Mucosa of rectum (tissue), 2 donors: ENCODE results near the gene HPS5.

Experiments used
- H3K27ac ChIP-seq, 2 donors: one replicate each; pipeline ENCODE4 v1.7.0; 2013; ENCODE audit warnings: inconsistent platforms in 2 of 2, low read depth in 2 of 2, low read length in 2 of 2
- H3K27me3 ChIP-seq, 2 donors: one replicate each; pipeline ENCODE4 v1.7.0; 2013; ENCODE audit warnings: low read length in 2 of 2; ENCODE audit not compliant: control insufficient read depth in 2 of 2, insufficient read depth in 2 of 2
- H3K36me3 ChIP-seq, 2 donors: one replicate each; pipeline ENCODE4 v1.7.0; 2013; ENCODE audit warnings: low read length in 2 of 2; ENCODE audit not compliant: control insufficient read depth in 2 of 2, insufficient read depth in 2 of 2
- H3K4me1 ChIP-seq, 2 donors: one replicate each; pipeline ENCODE4 v1.7.0; 2013; ENCODE audit warnings: low read length in 2 of 2, mild to moderate bottlenecking in 1 of 2; ENCODE audit not compliant: control insufficient read depth in 2 of 2, insufficient read depth in 2 of 2
- H3K4me3 ChIP-seq, 2 donors: one replicate each; pipeline ENCODE4 v1.7.0; 2013; ENCODE audit warnings: low read length in 2 of 2
- H3K9ac ChIP-seq, 2 donors: one replicate each; pipeline ENCODE4 v1.7.0; 2013; ENCODE audit warnings: low read length in 2 of 2, low read depth in 1 of 2, mild to moderate bottlenecking in 1 of 2
- H3K9me3 ChIP-seq, 2 donors: one replicate each; pipeline ENCODE4 v1.7.0; 2013; ENCODE audit warnings: low read length in 2 of 2; ENCODE audit not compliant: control insufficient read depth in 2 of 2
- donor health status: healthy.
- donor health status: Normal muscosa, but diverticular disease.

The HPS5 gene

GRCh38 chr11:18245396-18245795, 76.5 kb downstream of the HPS5 start:
- Histone ChIP-seq H3K36me3 (no peaks in the 10 kb centered on the region), H3K4me1 (no peaks in the 10 kb centered on the region), H3K27me3 (peaks cover 0 to 5% of the 10 kb centered on the region in 2 donors), H3K4me3 (no peak overlapping the region), H3K27ac (no peak overlapping the region), H3K9ac (no peak overlapping the region), H3K9me3 (no peaks in the 10 kb centered on the region)

GRCh38 chr11:18243783-18244362, 78.1 kb downstream of the HPS5 start:
- Histone ChIP-seq H3K9ac (peak overlapping the region in 1 of 2 donors; percentile 6), H3K27ac (no peak overlapping the region), H3K4me3 (no peak overlapping the region), H3K9me3 (no peaks in the 10 kb centered on the region), H3K36me3 (no peaks in the 10 kb centered on the region), H3K4me1 (no peaks in the 10 kb centered on the region), H3K27me3 (peaks cover 0 to 7% of the 10 kb centered on the region in 2 donors)

GRCh38 chr11:18239655-18240054, 82.3 kb downstream of the HPS5 start:
- H3K27me3 ChIP-seq = peaks cover 0 to 7% of the 10 kb centered on the region in 2 donors
- no peaks in the 10 kb centered on the region for H3K4me1 ChIP-seq
- H3K27ac ChIP-seq = no peak overlapping the region
- H3K4me3 ChIP-seq = no peak overlapping the region
- no peaks in the 10 kb centered on the region for H3K9me3 ChIP-seq
- H3K9ac ChIP-seq = no peak overlapping the region
- H3K36me3 ChIP-seq = no peaks in the 10 kb centered on the region

- no peaks in the 10 kb centered on the region for H3K4me1 ChIP-seq
- peaks cover 0 to 7% of the 10 kb centered on the region in 2 donors for H3K27me3 ChIP-seq
- no peaks in the 10 kb centered on the region for H3K36me3 ChIP-seq
- no peak within 1 kb of the TSS for H3K4me3 ChIP-seq
- H3K27ac ChIP-seq = no peak within 1 kb of the TSS
- no peaks in the 10 kb centered on the region for H3K9me3 ChIP-seq
- no peak within 1 kb of the TSS for H3K9ac ChIP-seq
These were observed 85.1 kb downstream of the HPS5 start, which contains the start of gene SAA4 for GRCh38 chr11:18236664-18237356. SAA4 (minus strand) TSS chr11:18236802; CDS start chr11:18235926, 876 bp downstream.

GRCh38 chr11:18235394-18236334, 86.3 kb downstream of the HPS5 start:
- Histone ChIP-seq H3K4me3 (no peak overlapping the region), H3K9me3 (no peaks in the 10 kb centered on the region), H3K27ac (no peak overlapping the region), H3K4me1 (no peaks in the 10 kb centered on the region), H3K27me3 (peaks cover 0 to 3% of the 10 kb centered on the region in 2 donors), H3K9ac (no peak overlapping the region), H3K36me3 (no peaks in the 10 kb centered on the region)

- Histone ChIP-seq H3K9ac (no peak overlapping the region), H3K27ac (no peak overlapping the region)
These were observed 88.0 kb downstream of the HPS5 start for GRCh38 chr11:18233912-18234311.

GRCh38 chr11:18230859-18231258, 91.1 kb downstream of the HPS5 start:
- Histone ChIP-seq H3K36me3 (no peaks in the 10 kb centered on the region), H3K4me1 (no peaks in the 10 kb centered on the region), H3K9ac (no peak overlapping the region), H3K27ac (no peak overlapping the region), H3K4me3 (no peak overlapping the region), H3K27me3 (no peaks in the 10 kb centered on the region), H3K9me3 (no peaks in the 10 kb centered on the region)

More at GRCh38 chr11:18233912-18234311, 88.0 kb downstream of the HPS5 start:
- Histone ChIP-seq H3K9me3 (no peaks in the 10 kb centered on the region), H3K4me1 (no peaks in the 10 kb centered on the region), H3K36me3 (no peaks in the 10 kb centered on the region), H3K27me3 (no peaks in the 10 kb centered on the region), H3K4me3 (no peak overlapping the region)

- Histone ChIP-seq H3K27ac (peak overlapping the region in 1 of 2 donors; percentile 67), H3K36me3 (no peaks in the 10 kb centered on the region), H3K9ac (no peak overlapping the region), H3K27me3 (no peaks in the 10 kb centered on the region), H3K4me1 (no peaks in the 10 kb centered on the region), H3K9me3 (no peaks in the 10 kb centered on the region), H3K4me3 (no peak overlapping the region)
These were observed 92.4 kb downstream of the HPS5 start for GRCh38 chr11:18229501-18229900.
